OCI-LY7 (cell line): ENCODE results near the gene TJP1.

Experiments
- CTCF ChIP-seq: fragments of 200-600 bp; sonication (generic); conservative IDR thresholded peaks from 2 replicates; pipeline ENCODE4 v1.5.1; 2014; ENCODE audit warnings: mild to moderate bottlenecking, antibody characterized with exemption, low read length, moderate library complexity, mixed read lengths
- EZH2phosphoT487 ChIP-seq: fragments of 200-600 bp; sonication (generic); IDR thresholded peaks from 2 replicates; pipeline ENCODE4 v1.6.1; 2018; ENCODE audit warnings: low read depth, borderline replicate concordance, mild to moderate bottlenecking, mixed run types, antibody characterized with exemption, low read length, moderate library complexity, mixed read lengths

DNA sequence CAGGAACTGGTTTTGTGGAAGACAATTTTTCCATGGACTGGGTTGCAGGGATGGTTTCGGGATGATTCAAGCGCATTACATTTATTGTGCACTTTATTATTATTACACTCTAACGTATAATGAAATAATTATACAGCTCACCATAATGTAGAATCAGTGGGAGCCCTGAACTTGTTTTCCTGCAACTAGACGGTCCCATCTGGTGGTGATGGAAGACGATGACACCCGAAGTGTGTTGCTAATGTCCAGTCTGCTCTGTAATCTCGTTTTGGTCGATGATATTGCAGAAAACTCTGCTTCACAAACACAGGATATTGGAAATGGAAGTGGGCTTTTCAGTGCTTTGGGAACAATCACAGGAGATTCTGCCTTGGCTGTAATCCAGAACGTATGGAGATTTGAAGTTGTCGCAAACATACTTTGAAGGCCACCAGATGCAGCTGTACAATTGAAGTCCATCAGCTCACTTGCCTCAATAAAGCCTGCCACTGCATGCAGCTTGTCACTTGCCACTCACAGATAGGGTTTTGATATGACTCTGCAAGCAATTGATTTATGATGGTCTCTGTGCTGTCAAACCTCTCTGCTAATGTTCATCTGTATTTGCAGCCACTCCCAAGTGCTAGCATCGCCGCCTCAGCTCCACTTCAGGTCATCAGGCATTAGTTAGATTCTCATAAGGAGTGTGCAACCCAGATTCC, 141.7 kb downstream of the TJP1 start:
- TF ChIP-seq EZH2phosphoT487 (no peak), CTCF (no peak)
